H9 (cell line): ENCODE results near the gene ZC3H10. TPM values are rescaled to one million over a fixed set of nuclear protein-coding genes. Genes with fewer than 3 reads are reported as not detected.

Experiments used
- DNase-seq: peaks from one replicate; pipeline ENCODE4 v3.0.0-alpha.2; 2017
- H2AFZ ChIP-seq: one replicate; pipeline ENCODE4 v1.6.1; 2013; ENCODE audit warnings: mild to moderate bottlenecking, low read length, control low read depth, moderate library complexity
- H2AK5ac ChIP-seq: 2 replicates; pipeline ENCODE4 v1.6.1; 2013; ENCODE audit warnings: low read length, control low read depth, mixed read lengths; ENCODE audit not compliant: insufficient read length
- H2BK120ac ChIP-seq: one replicate; pipeline ENCODE4 v1.6.1; 2013; ENCODE audit warnings: low read depth, mild to moderate bottlenecking, low read length, control low read depth, inconsistent platforms; ENCODE audit not compliant: poor library complexity, severe bottlenecking
- H2BK12ac ChIP-seq: 2 replicates; pipeline ENCODE4 v1.6.1; 2013; ENCODE audit warnings: low read length, control low read depth, mixed read lengths, low read depth; ENCODE audit not compliant: insufficient read length
- H2BK15ac ChIP-seq: 2 replicates; pipeline ENCODE4 v1.6.1; 2013; ENCODE audit warnings: low read depth, low read length, control low read depth
- H2BK20ac ChIP-seq: one replicate; pipeline ENCODE4 v1.6.1; 2013; ENCODE audit warnings: low read depth, mild to moderate bottlenecking, low read length, control low read depth, inconsistent platforms; ENCODE audit not compliant: poor library complexity, severe bottlenecking
- H2BK5ac ChIP-seq: 2 replicates; pipeline ENCODE4 v1.6.1; 2013; ENCODE audit warnings: low read length, control low read depth, mixed read lengths; ENCODE audit not compliant: insufficient read length
- H3K14ac ChIP-seq: 2 replicates; pipeline ENCODE4 v1.6.1; 2013; ENCODE audit warnings: low read length, control low read depth; ENCODE audit not compliant: insufficient read depth
- H3K18ac ChIP-seq: 2 replicates; pipeline ENCODE4 v1.6.1; 2013; ENCODE audit warnings: low read depth, mild to moderate bottlenecking, mixed read lengths, low read length, control low read depth; ENCODE audit not compliant: insufficient read length
- H3K23ac ChIP-seq: 2 replicates; pipeline ENCODE4 v1.6.1; 2013; ENCODE audit warnings: low read length, control low read depth, mixed read lengths, low read depth; ENCODE audit not compliant: insufficient read length
- H3K23me2 ChIP-seq: 2 replicates; pipeline ENCODE4 v1.6.1; 2013; ENCODE audit warnings: low read depth, mild to moderate bottlenecking, mixed read lengths, low read length, control low read depth; ENCODE audit not compliant: insufficient read length, poor library complexity, severe bottlenecking
- H3K27ac ChIP-seq: 2 replicates; pipeline ENCODE4 v1.5.1; 2013; ENCODE audit warnings: low read length, control low read depth, mixed read lengths, low read depth; ENCODE audit not compliant: insufficient read length
- H3K27me3 ChIP-seq: 2 replicates; pipeline ENCODE4 v1.6.1; 2013; ENCODE audit warnings: low read length, control low read depth, inconsistent platforms; ENCODE audit not compliant: insufficient read depth
- H3K4ac ChIP-seq: 2 replicates; pipeline ENCODE4 v1.6.1; 2013; ENCODE audit warnings: low read depth, mild to moderate bottlenecking, control low read depth, inconsistent platforms, low read length, moderate library complexity
- H3K4me1 ChIP-seq: 2 replicates; pipeline ENCODE4 v1.6.1; 2013; ENCODE audit warnings: low read length, control low read depth, inconsistent platforms; ENCODE audit not compliant: insufficient read depth
- H3K4me2 ChIP-seq: 2 replicates; pipeline ENCODE4 v1.6.1; 2013; ENCODE audit warnings: low read length, control low read depth, mixed read lengths; ENCODE audit not compliant: insufficient read length, insufficient read depth
- H3K56ac ChIP-seq: 2 replicates; pipeline ENCODE4 v1.6.1; 2013; ENCODE audit warnings: low read depth, mild to moderate bottlenecking, mixed read lengths, low read length, control low read depth; ENCODE audit not compliant: insufficient read length
- H3K79me1 ChIP-seq: 2 replicates; pipeline ENCODE4 v1.6.1; 2013; ENCODE audit warnings: low read depth, mild to moderate bottlenecking, moderate library complexity, low read length, control low read depth, inconsistent platforms; ENCODE audit not compliant: insufficient read depth, poor library complexity, severe bottlenecking
- H3K79me2 ChIP-seq: 2 replicates; pipeline ENCODE4 v1.6.1; 2013; ENCODE audit warnings: low read length, control low read depth, inconsistent platforms; ENCODE audit not compliant: insufficient read depth
- H3K9ac ChIP-seq: 2 replicates; pipeline ENCODE4 v1.6.1; 2013; ENCODE audit warnings: low read length, control low read depth, mixed read lengths; ENCODE audit not compliant: insufficient read length; ENCODE audit errors: extremely low read depth
- H3K9me3 ChIP-seq: one replicate; pipeline ENCODE4 v1.6.1; 2013; ENCODE audit warnings: low read depth, low read length, inconsistent platforms; ENCODE audit not compliant: control insufficient read depth
- H3T11ph ChIP-seq: one replicate; pipeline ENCODE4 v1.6.1; 2013; ENCODE audit warnings: mild to moderate bottlenecking, low read length, control low read depth, inconsistent platforms
- H4K20me1 ChIP-seq: one replicate; pipeline ENCODE4 v1.6.1; 2013; ENCODE audit not compliant: control insufficient read depth, insufficient read length, insufficient read depth
- H4K5ac ChIP-seq: 2 replicates; pipeline ENCODE4 v1.6.1; 2013; ENCODE audit warnings: low read depth, mild to moderate bottlenecking, mixed read lengths, low read length, control low read depth; ENCODE audit not compliant: insufficient read length
- H4K8ac ChIP-seq: replicated peaks from 2 replicates; pipeline ENCODE4 v1.6.1; 2013; ENCODE audit warnings: low read length, control low read depth, mixed read lengths, low read depth; ENCODE audit not compliant: insufficient read length
- H4K91ac ChIP-seq: 2 replicates; pipeline ENCODE4 v1.6.1; 2013; ENCODE audit warnings: low read depth, mild to moderate bottlenecking, moderate library complexity, mixed read lengths, low read length, control low read depth; ENCODE audit not compliant: insufficient read length
- H3K27ac Mint-ChIP-seq, 3 experiments: 2 replicates in 2 of 3; 3 replicates in 1 of 3; pipeline ENCODE4 v1.8.0; 2020 to 2021; ENCODE audit warnings: mixed read lengths in 3 of 3, mild to moderate bottlenecking in 1 of 3, moderate library complexity in 1 of 3
- H3K27me3 Mint-ChIP-seq: 2 replicates; pipeline ENCODE4 v1.8.0; 2021; ENCODE audit warnings: low read depth, mild to moderate bottlenecking, moderate library complexity, mixed read lengths
- H3K36me3 Mint-ChIP-seq, 3 experiments: 2 replicates in 2 of 3; 3 replicates in 1 of 3; pipeline ENCODE4 v1.8.0; 2020 to 2021; ENCODE audit warnings: low read depth in 3 of 3, mixed read lengths in 3 of 3; ENCODE audit not compliant: insufficient read depth in 1 of 3
- H3K4me1 Mint-ChIP-seq, 2 experiments: 2 replicates each; pipeline ENCODE4 v1.8.0; 2020; ENCODE audit warnings: mixed read lengths in 2 of 2
- H3K4me3 Mint-ChIP-seq, 2 experiments: 2 replicates in 1 of 2; 3 replicates in 1 of 2; pipeline ENCODE4 v1.8.0; 2020 to 2021; ENCODE audit warnings: mild to moderate bottlenecking in 2 of 2, mixed read lengths in 2 of 2, moderate library complexity in 1 of 2
- H3K9me3 Mint-ChIP-seq, 2 experiments: 2 replicates in 1 of 2; 3 replicates in 1 of 2; pipeline ENCODE4 v1.8.0; 2020; ENCODE audit warnings: mild to moderate bottlenecking in 2 of 2, mixed read lengths in 2 of 2, moderate library complexity in 1 of 2
- CTCF ChIP-seq: fragments of 200-600 bp; sonication (generic); conservative IDR thresholded peaks from 3 replicates; pipeline ENCODE4 v1.8.0; 2021; ENCODE audit warnings: antibody characterized with exemption, mild to moderate bottlenecking
- WGBS: extraction: QIAGEN DNeasy Blood & Tissue Kit; methylation state at CpG from one replicate; pipeline ENCODE4 v1.1.7; 2013; ENCODE audit warnings: missing lambda C conversion rate, low lambda C conversion rate, mixed read lengths; ENCODE audit not compliant: insufficient read length; ENCODE audit errors: extremely low coverage; 5-methylcytosine and 5-hydroxymethylcytosine counted together
- total RNA-seq: library from RNA; stranded (reverse); gene quantifications from 2 replicates; pipeline ENCODE4 v1.2.1, GENCODE V29; 2021

The ZC3H10 gene
- total RNA-seq, 1 experiment from 2014 or later: 9.4 TPM

- Histone ChIP-seq H2AFZ (no peak overlapping the region), H3K9ac (no peak overlapping the region), H3K79me2 (peaks cover 17% of the 10 kb centered on the region; the same call in 1 of the 2 replicates), H2AK5ac (no peak overlapping the region), H4K20me1 (no peaks in the 10 kb centered on the region), H3K23me2 (peaks cover 8% of the 10 kb centered on the region), H3K4me1 (peaks cover 8% of the 10 kb centered on the region; the same call in 1 of the 2 replicates), H3K27ac (no peak overlapping the region), H2BK12ac (no peak overlapping the region), H4K5ac (no peak overlapping the region), H3K4ac (no peak overlapping the region), H3K18ac (no peak overlapping the region), H4K8ac (no peak overlapping the region), H4K91ac (no peak overlapping the region), H2BK5ac (no peak overlapping the region), H2BK15ac (no peak overlapping the region), H3K23ac (no peak overlapping the region), H3K27me3 (no peaks in the 10 kb centered on the region), H3T11ph (no peak overlapping the region), H3K79me1 (no peaks in the 10 kb centered on the region), H3K9me3 (no peaks in the 10 kb centered on the region), H2BK20ac (no peak overlapping the region), H3K4me2 (no peak overlapping the region), H2BK120ac (no peak overlapping the region), H3K56ac (no peak overlapping the region), H3K14ac (no peak overlapping the region)
- no peak for TF ChIP-seq CTCF
- H3K36me3 Mint-ChIP-seq: peaks cover 31 to 78% (median 61%) of the 10 kb centered on the region in 3 experiments
- H3K4me3 Mint-ChIP-seq: peak overlapping the region in 1 of 2 experiments; percentile 95; a peak in 3 of 5 replicates
- no peak for DNase-seq
- peak overlapping the region in 2 of 3 experiments; percentile 57 to 75; a peak in 2 of 7 replicates for H3K27ac Mint-ChIP-seq
- no peaks in the 10 kb centered on the region; the same call in 1 of the 2 replicates for H3K27me3 Mint-ChIP-seq
- peaks cover 0 to 3% of the 10 kb centered on the region in 2 experiments; a peak in 1 of 5 replicates for H3K9me3 Mint-ChIP-seq
- peaks cover 22 to 27% of the 10 kb centered on the region in 2 experiments for H3K4me1 Mint-ChIP-seq
- no CpG with 5 or more reads among the region's 1 CpG for WGBS
Measured at GRCh38 chr12:56102683-56103065, 15.4 kb upstream of the ZC3H10 start.
